ENCODE measurements around the gene MAGI3. TPM values are rescaled to one million over a fixed set of nuclear protein-coding genes. Genes with fewer than 3 reads are reported as not detected.

The MAGI3 gene
- total RNA-seq, 4 donors from 2014 or later, result 14.4 to 28.2 (median 24.4) TPM

GRCh38 chr1:113653741-113654140, 263.4 kb downstream of the MAGI3 start:
- WGBS, 2 donors, result 91 to 95% methylated on average over 5 of the region's 5 CpGs
- Histone ChIP-seq H3K27ac (no peak overlapping the region), H3K27me3 (no peaks in the 10 kb centered on the region), H3K36me3 (peaks cover 0 to 58% (median 0%) of the 10 kb centered on the region in 3 donors), H3K9me3 (no peaks in the 10 kb centered on the region), H3K4me3 (no peak overlapping the region), H3K4me1 (no peaks in the 10 kb centered on the region)
- no peak for DNase-seq
- no peak for TF ChIP-seq CTCF (IDR thresholded peaks at IDR 0.05)
- TF ChIP-seq POLR2A (IDR thresholded peaks at IDR 0.05), result no peak
- intact Hi-C loops (cut with DNase I), result no loop called here

- Histone ChIP-seq H3K4me1 (no peaks in the 10 kb centered on the region), H3K9me3 (no peaks in the 10 kb centered on the region), H3K36me3 (peaks cover 0 to 58% (median 0%) of the 10 kb centered on the region in 3 donors), H3K27ac (no peak overlapping the region), H3K27me3 (no peaks in the 10 kb centered on the region), H3K4me3 (no peak overlapping the region)
- 84 to 94% methylated on average over 2 of the region's 2 CpGs for WGBS, 2 donors
- intact Hi-C loops (cut with DNase I), result no loop called here
- TF ChIP-seq POLR2A (IDR thresholded peaks at IDR 0.05) (no peak), CTCF (IDR thresholded peaks at IDR 0.05) (no peak)
- no peak for DNase-seq
Observed at GRCh38 chr1:113654883-113655282, 264.6 kb downstream of the MAGI3 start.

GRCh38 chr1:113657126-113657525, 266.8 kb downstream of the MAGI3 start:
- no peak for DNase-seq
- Histone ChIP-seq H3K36me3 (peaks cover 0 to 53% (median 0%) of the 10 kb centered on the region in 3 donors), H3K27ac (no peak overlapping the region), H3K4me3 (no peak overlapping the region), H3K9me3 (no peaks in the 10 kb centered on the region), H3K27me3 (no peaks in the 10 kb centered on the region), H3K4me1 (no peaks in the 10 kb centered on the region)
- TF ChIP-seq POLR2A (IDR thresholded peaks at IDR 0.05) (no peak), CTCF (IDR thresholded peaks at IDR 0.05) (no peak)
- 72 to 79% methylated on average over 3 of the region's 3 CpGs for WGBS, 2 donors
- intact Hi-C loops (cut with DNase I), result no loop called here

GRCh38 chr1:113657556-113658063, 267.3 kb downstream of the MAGI3 start:
- intact Hi-C loops (cut with DNase I), result no loop called here
- 82 to 91% methylated on average over 3 of the region's 3 CpGs for WGBS, 2 donors
- Histone ChIP-seq H3K4me1 (no peaks in the 10 kb centered on the region), H3K27me3 (no peaks in the 10 kb centered on the region), H3K36me3 (peaks cover 0 to 52% (median 0%) of the 10 kb centered on the region in 3 donors), H3K4me3 (no peak overlapping the region), H3K27ac (no peak overlapping the region), H3K9me3 (no peaks in the 10 kb centered on the region)
- DNase-seq, result no peak
- no peak for TF ChIP-seq CTCF (IDR thresholded peaks at IDR 0.05)
- no peak for TF ChIP-seq POLR2A (IDR thresholded peaks at IDR 0.05)

GRCh38 chr1:113659035-113659434, 268.7 kb downstream of the MAGI3 start:
- Histone ChIP-seq H3K36me3 (peaks cover 0 to 54% (median 0%) of the 10 kb centered on the region in 3 donors), H3K4me1 (peaks cover 0 to 4% (median 0%) of the 10 kb centered on the region in 3 donors), H3K9me3 (no peaks in the 10 kb centered on the region), H3K27me3 (no peaks in the 10 kb centered on the region), H3K27ac (peak overlapping the region in 1 of 4 donors; percentile 17), H3K4me3 (no peak overlapping the region)
- 75 to 89% methylated on average over 9 of the region's 9 CpGs for WGBS, 2 donors
- intact Hi-C loops (cut with DNase I), result no loop called here
- no peak for TF ChIP-seq CTCF (IDR thresholded peaks at IDR 0.05)
- no peak for TF ChIP-seq POLR2A (IDR thresholded peaks at IDR 0.05)
- DNase-seq, result no peak
